HG03571 (cell line): ENCODE results near the gene PKP2.
"Not testable (repeated sequence)": the region's sequence is repeated elsewhere in the genome, so short reads cannot be mapped to it uniquely, and the experiment has no call there.

Experiments
- ATAC-seq: cut with Tn5 transposase; IDR thresholded peaks from one replicate; pipeline ENCODE4 v1.9.1; 2021; ENCODE audit not compliant: unreplicated experiment

The PKP2 gene

DNA sequence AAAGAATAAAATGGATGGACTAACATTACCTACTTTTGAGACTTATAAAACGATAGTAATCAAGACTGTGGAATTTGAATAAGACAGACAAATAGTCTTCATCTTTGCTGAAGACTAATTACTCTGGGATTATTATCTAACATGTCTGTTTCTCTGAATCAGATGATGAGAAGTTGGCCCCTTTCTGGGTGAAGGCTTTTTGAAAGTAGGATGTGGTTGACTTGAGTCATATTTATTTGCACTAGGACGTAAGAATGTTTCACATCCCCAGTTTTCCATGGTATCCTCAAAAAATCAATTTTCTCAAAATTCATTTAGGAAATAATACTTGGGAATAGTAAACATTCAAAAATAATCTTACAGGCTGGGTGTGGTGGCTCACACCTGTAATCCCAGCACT lies 31.8 kb downstream of the PKP2 start:
- no peak for ATAC-seq

DNA sequence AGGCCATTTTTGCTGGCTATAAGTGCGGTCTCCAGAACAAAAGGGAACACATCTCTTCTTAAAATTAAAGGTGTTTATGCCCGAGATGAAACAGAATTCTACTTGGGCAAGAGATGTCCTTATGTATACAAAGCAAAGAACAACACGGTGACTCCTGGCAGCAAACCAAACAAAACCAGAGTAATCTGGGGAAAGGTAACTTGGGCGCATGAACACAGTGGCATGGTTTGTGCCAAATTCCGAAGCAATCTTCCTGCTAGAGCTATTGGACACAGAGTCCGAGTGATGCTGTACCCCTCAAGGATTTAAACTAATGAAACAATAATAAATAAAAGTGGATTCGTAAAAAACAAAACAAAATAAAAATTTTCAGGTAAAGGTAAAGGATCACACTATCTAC lies 33.4 kb downstream of the PKP2 start:
- ATAC-seq = no peak

DNA sequence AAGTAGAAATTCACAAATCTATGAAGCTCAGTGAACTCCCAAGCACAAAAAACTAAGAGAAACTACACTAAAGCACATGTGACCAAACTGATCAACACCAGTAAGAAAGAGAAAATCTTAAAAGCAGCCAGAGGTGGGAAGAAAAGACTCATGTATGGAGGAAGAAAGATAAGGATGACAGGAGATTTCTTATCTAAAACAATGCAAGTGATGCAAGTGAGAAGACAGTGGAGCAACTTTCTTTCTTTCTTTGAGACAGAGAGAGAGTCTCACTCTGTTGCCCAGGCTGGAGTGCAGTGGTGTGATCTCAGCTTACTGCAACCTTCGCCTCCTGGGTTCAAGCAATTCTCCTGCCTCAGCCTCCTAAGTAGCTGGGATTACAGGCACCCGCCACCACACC lies 34.9 kb downstream of the PKP2 start:
- not testable (repeated sequence) for ATAC-seq

DNA sequence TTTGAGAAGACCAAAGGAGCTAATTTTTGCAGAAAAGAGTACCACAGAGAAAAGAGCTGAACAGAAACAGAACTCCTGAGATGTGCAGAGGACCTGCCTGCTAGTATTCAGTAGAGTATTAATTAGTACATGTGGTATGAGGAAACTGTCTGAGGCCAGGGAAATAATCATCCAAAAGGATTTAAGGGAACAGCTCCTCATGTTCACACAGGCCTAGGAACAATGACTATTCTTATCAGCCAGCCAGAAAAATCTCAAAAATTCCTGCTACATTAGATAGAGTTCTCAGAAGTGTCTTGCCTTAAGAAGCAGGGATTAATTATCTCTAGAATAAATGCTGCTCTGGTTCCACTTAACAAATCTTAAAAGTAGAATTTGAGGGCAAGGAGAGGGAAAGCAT lies 36.4 kb downstream of the PKP2 start:
- no peak for ATAC-seq

DNA sequence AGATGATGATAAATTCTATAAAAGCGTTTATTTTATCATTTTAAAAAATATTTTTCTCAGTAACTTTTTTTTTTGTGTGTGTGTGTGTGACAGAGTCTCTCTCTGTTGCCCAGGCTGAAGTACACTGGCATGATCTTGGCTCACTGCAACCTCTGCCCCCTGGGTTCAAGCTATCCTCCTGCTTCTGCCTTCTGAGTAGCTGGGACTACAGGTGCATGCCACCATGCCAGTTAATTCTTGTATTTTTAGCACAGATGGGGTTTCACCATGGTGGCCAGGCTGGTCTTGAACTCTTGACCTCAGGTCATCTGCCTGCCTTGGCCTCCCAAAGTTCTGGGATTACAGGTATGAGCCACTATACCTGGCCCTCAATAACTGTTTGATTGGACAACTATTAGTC lies 37.2 kb downstream of the PKP2 start:
- ATAC-seq = no peak

DNA sequence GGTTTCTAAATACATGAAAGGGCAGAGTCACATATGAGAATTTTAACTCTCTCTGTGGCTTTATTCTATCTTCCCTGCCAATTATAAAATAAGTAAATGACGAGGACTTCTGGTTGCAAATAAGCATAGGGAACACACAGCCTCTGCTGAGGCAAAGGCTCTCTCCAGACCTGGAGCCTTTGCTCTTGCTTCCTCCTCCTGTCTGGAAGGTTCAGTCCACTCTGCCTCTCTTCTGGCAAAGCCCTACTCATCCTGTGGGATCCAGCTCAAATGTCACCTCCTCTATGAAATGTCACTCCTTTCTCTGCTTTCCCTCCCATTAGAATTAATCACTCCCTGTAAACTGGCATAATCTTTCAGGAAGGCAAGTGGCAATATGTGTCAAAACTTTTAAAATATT lies 41.9 kb downstream of the PKP2 start:
- ATAC-seq = no peak

DNA sequence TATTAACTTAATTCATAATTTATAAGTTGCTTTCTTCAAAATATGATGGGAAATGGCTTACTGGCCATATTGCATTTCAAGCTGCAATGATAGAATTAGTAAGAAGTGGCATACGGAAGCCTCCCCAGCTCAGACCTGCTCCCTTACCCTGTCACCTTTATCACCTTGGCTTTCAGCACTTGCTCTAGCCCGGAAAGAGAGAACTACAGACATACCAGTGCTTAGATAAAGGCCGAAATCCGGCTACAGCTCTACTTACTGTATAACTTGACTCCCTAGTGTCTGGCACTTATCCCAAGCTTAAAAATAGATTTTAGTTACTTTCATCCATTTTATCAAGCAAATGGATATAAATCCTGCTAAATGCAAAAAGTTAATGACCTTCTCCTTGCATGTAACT lies 42.5 kb downstream of the PKP2 start:
- no peak for ATAC-seq

DNA sequence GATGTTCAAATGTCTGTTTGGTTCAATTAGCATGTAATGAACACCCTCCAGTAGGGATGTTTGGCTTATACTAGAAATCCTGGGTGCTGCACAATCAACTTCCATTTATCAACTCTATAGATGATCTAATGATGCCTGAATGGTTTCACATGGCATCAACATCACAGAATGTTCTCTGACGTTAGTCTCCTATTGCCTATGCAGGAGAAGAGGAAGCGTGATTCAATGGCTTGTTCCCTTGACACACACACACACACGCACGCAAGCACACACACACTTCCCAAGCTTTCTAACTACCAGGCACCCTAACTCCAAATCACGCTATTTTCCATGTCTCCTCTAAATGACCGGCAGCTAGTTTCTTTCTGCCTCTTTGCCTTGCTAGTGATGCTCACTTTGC lies 49.3 kb downstream of the PKP2 start:
- ATAC-seq = no peak

DNA sequence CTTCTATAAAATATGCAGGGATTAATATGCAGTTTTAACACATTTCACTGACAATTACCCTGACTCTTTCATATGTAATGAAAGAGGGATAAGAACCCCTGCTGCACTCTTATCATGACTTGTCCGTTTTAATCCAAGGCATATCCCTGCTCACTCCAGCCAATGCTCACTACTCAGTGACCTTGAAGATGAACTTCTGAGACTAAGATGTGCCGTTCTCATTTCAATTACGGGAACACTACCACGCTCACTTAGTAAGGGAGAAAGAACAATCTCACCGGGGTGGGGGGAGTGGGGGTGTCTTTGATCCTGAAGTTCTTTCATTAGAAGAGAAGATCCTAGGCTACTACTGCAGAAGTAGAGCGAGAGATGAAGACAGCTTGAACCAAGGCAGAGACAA lies 50.5 kb downstream of the PKP2 start:
- no peak for ATAC-seq

DNA sequence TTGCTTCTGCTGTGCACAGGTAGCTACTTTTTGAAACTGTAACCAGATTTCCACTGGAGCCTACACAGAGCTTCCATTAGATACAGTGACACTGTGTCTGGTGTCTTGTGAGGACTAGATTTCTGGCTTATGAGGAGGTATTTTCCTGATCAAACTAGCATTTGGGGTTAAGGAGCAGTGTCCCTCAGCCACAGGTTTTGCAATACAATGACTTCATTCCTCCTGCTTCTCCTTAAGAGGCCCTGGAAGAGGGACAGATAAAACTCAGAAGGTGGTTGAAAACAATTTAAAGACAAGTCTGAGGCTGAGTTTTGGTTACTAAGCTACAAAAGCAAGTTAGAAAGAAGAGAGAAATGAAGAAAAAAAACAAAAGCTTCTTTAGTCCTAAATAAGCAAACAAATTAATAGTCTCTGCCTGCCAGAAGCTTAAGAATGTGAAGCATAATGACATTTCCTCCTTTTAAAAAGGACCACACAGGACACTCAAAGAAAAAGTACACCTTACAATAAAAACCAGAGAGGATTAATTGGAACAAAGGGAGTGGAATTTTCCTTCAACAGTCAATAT lies 53.0 kb downstream of the PKP2 start:
- no peak for ATAC-seq

DNA sequence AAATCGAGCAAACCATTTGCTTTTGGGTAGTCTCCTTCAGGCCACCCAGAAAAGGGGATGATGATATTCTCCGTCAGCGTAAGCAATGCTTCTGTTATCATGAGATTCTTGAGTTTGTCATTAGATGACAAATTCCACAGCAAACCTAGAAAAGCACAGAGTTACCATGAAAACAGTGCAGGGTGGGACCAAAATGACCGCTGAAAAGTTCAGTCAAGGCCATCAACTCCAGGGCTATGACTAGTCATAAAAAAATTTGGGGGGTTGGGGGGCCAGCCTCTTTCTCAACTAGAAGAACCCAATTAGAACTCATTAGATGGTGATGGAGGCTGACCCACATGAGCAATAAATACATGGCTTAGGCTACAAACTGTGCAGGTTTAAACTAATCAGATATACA lies 55.5 kb downstream of the PKP2 start:
- ATAC-seq = no peak

DNA sequence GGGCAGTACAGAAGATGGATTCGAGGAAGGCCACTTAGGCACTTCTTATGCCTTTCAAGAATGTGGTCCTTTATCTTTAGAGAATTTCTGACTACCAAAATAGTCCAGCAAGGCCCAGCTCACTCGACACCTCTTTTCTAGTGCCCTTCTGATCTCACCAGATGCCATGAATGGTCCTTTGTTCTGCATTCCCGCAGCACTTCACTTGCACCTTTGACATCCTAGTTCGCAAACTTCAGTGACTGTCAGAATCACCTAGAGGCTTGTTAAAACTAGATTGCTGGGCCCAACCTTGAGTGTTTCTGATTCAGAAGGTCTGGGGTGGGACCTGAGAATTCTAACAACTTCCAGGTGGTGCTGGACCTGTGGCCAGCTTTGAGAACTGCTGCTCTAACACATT lies 56.7 kb downstream of the PKP2 start:
- ATAC-seq = no peak

DNA sequence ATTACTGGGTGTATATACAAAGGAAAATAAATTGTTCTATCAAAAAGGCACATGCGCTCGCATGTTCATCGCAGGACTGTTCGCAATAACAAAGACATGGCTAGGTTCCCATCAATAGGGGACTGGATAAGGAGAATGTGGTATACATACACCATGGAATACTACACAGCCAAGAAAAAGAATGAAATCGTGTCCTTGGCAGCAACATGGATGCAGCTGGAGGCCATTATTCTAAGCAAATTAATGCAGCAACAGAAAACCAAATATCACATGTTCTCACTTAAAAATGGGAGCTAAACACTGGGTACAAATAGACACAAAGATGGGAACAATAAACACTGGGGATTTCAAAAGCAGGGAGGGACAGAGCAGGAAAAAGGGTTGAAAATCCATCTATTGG lies 58.6 kb downstream of the PKP2 start:
- ATAC-seq = no peak

DNA sequence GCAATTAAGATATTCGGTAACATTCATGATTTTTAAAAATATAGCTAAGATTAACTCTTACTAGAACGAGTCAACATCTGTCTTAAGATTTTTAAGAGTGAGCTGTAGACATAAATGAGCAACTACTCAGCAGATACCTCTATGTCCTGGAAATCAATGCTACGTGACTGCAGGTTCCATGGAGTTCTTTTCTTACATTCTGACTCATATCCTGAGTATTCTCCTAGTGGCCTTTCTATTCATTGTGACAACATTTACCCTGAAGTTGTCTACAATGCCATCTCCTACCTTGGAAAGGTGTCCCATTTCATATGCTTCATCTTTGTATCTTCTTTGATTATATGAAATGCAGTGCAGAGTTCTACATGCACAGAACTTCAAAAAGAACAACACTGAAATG lies 59.9 kb downstream of the PKP2 start:
- no peak for ATAC-seq

DNA sequence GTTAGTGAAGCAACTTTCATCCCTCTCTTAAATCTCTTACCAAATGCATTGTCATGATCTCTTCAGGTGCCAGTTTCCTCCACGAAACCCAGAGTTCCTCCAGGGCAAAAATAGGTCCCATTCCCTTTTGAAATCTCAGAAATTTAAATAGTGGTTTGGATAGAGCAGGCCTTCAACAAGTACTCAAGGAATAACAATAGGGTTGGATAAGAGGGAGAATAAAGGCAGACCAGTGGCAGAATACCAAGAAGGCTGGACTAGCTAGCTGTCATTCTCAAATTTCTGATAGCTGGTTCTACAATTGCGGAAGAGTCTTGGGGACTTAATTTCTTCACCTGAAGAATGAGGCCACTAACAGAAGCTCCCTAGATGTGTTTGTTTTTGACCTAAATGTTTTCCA lies 62.5 kb downstream of the PKP2 start:
- no peak for ATAC-seq

DNA sequence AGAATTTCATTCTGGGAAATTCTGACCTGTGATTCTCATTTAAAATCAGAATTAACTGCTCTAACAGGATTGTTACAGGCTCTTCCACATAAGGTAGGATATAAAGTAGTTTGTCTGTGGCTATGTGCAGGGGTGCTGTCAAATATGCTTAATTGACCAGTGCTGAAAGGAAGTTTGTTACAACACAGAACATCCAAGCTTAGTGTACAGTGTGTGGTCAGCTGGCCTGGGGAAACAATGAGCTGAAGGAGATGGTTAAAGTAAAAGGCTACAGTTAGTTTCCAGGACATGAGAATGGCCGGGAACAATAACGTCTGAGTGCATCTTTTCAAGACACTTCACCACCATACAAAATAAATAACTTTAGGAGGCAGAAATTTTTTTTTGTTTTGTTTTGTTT lies 68.0 kb downstream of the PKP2 start:
- ATAC-seq = no peak

DNA sequence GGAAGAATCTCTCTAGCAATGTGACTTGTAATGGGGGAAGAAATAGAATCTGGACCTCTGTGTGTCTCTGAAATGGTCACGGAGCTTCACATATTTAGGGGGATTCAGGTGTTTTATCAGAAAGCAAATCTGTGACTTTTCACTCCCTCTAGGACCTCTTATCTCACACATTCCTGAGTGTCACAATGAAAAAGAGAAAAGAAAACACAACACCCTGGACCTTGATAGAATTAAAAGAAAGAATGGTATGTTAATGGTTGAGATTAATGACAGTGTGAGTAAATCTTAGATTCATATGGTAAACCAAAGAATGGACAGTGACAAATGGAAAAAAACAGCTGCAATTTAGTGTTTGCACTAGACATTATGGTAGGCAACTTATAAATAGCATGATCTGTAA lies 68.5 kb downstream of the PKP2 start:
- no peak for ATAC-seq

DNA sequence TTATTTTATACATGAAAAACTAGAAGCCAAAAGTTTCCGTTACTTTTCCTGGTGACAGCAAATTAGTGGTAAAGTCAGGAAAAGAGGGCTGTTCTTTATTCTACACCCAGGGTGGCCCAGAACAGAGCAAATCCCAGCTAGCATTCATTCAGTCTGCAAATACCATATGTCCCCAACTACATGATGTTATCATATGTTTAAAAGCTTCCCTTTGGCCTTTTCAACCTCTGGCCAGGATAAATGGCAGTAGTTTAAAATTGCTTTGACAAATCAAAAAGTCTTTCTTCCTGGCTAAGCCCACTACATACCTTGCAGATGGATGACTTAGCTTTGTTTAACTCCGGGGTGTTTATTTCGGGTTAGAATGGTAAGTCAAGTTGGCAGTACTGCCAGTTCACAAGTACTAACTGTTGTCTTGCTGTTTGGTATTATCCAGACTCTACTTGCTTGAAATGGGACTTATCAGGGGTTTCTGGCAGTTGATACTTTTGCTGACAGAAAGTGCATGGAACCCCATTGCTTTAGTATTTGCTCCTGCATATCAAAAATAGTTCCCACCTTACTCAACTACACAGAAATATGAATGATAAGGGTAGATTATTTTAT lies 69.7 kb downstream of the PKP2 start:
- no peak for ATAC-seq

DNA sequence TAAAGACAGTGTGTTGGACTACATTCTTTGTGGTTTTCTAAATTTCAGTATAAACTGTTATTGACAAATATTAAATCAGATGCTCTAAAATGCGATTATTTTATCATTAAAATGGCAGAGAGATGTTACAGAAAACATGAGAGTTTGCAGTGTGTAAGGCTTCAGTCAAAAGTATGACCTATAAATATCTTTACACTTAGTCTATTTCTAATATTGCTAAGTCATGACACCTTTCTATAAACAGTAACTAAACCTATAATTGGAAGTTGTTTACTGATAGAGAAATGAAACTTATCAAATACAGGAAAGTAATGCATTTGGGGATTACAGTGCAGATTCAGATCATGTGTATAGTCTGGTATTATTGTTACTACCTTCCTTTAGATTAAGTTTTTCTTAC lies 72.0 kb downstream of the PKP2 start:
- no peak for ATAC-seq

DNA sequence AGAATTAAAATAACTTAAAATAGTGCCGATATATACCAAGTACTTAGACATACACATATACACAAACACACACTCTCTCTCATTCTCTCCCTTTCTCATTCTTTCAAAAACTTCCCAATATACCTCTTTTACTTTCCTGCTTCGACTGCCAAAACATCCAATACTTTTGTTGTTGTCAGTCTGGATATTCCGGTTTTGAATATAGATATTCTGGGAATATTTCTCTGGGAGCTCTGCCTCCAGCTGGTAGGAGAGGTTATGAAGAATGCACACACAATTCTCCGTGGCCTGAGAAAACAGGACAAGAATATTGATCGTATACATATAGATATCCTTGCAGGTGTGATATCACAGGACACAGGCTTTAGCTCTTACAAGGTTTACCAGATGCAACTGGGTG lies 74.2 kb downstream of the PKP2 start:
- no peak for ATAC-seq

DNA sequence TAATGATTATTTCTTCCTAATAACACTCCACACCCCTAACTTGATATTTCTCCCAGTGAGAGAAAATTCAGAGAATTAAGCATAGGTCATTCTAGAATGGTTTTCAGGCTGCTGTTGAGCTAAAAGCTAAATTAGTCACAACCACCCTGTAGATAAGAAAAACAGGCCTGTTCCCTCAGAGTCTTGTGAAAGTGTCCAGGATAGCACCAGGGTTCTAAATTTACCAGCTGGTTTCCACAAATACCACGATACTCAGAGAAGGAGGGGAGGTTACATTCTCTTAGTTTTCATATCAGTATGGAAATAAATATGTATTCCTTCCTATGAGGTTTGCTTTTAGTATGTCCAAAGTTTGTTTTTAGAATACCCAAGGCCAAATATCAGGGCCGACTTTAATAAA lies 74.9 kb downstream of the PKP2 start:
- no peak for ATAC-seq

DNA sequence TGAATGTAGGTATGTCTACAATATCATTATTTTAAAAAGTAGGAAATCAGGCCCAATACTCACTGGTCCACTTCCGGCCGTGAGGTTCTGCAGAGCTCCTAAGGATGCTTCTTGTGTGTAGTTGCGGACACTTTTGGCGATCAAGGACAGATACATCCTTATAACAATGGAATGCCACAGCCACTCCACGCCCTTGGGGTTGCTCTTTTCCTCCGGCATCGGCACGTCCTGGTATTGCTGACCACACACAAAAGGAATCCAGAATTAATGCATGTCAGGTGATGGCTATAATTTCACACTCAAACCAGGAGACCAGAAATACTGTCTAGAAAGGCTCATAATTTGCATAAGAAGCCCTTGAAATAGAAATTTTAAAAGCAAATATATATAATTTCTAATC lies 75.3 kb downstream of the PKP2 start:
- ATAC-seq = no peak

DNA sequence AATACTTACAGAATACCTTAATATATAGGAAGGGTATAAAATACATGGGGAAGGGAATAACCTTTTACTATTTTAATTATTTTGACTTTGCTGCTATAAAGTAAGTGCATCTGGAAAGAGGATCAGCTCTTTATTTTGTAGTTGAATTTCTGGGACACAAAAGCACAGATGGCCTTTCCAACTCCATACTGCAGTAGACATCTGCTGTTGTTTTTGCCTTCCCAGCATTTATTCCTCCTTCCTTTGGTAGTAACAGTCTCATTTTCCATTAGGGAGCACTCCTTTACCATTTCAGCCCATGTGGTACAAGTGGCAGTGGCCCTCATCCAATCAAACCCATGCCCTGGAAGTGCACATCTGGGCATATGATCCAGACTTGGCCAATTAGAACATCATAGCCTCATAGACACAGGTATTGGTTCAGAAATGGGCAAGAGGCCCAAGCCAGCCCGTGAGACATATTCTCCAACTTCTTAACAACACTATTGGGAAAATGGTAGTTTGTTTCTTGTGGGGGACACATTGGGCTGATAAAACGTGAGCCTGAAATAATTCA lies 76.1 kb downstream of the PKP2 start:
- ATAC-seq = no peak
